ENCODE data around the gene TTLL9.

Gene TTLL9

GRCh38 chr20:31922181-31922580 lies 51.7 kb downstream of the TTLL9 start (continued):
- TF ChIP-seq PPARA (CRISPR knock-in tag; IDR thresholded peaks at IDR 0.05; ENCODE audit: borderline replicate concordance) (no peak), ZNF8 (CRISPR knock-in tag; IDR thresholded peaks at IDR 0.05) (no peak), TOX (CRISPR knock-in tag; IDR thresholded peaks at IDR 0.05; ENCODE audit: borderline replicate concordance) (no peak), TCF4 (CRISPR knock-in tag; IDR thresholded peaks at IDR 0.05; ENCODE audit: borderline replicate concordance) (no peak), ZNF565 (CRISPR knock-in tag; conservative IDR thresholded peaks at IDR 0.05; ENCODE audit: low read depth) (no peak), ZFP3 (CRISPR knock-in tag; IDR thresholded peaks at IDR 0.05) (no peak), GLIS3 (CRISPR knock-in tag; IDR thresholded peaks at IDR 0.05) (no peak), PATZ1 (CRISPR knock-in tag; IDR thresholded peaks at IDR 0.05; ENCODE audit: borderline replicate concordance) (no peak)

GRCh38 chr20:31922588-31922987 lies 52.2 kb downstream of the TTLL9 start:
- ATAC-seq: no peak
- no peak for TF ChIP-seq ESRRG (CRISPR knock-in tag; IDR thresholded peaks at IDR 0.05)
- no peak for TF ChIP-seq ARNTL (CRISPR knock-in tag; IDR thresholded peaks at IDR 0.05; ENCODE audit: borderline replicate concordance, low read depth)
- no peak for TF ChIP-seq TSHZ2 (CRISPR knock-in tag; IDR thresholded peaks at IDR 0.05)
- TF ChIP-seq CSRNP3 (CRISPR knock-in tag; IDR thresholded peaks at IDR 0.05): no peak
- TF ChIP-seq PPARA (CRISPR knock-in tag; IDR thresholded peaks at IDR 0.05; ENCODE audit: borderline replicate concordance): no peak
- TF ChIP-seq ZC3H10 (CRISPR knock-in tag; IDR thresholded peaks at IDR 0.05): no peak
- no peak for TF ChIP-seq CSDC2 (CRISPR knock-in tag; IDR thresholded peaks at IDR 0.05)
- TF ChIP-seq BACH2 (CRISPR knock-in tag; IDR thresholded peaks at IDR 0.05; ENCODE audit: borderline replicate concordance): no peak
- no peak for TF ChIP-seq SNAI2 (CRISPR knock-in tag; IDR thresholded peaks at IDR 0.05)
- TF ChIP-seq ZNF70 (CRISPR knock-in tag; IDR thresholded peaks at IDR 0.05): no peak
- no peak for TF ChIP-seq ZFP3 (CRISPR knock-in tag; IDR thresholded peaks at IDR 0.05)
- TF ChIP-seq PATZ1 (CRISPR knock-in tag; IDR thresholded peaks at IDR 0.05; ENCODE audit: borderline replicate concordance): no peak
- TF ChIP-seq TOX (CRISPR knock-in tag; IDR thresholded peaks at IDR 0.05; ENCODE audit: borderline replicate concordance): no peak
- no peak for TF ChIP-seq GLIS3 (CRISPR knock-in tag; IDR thresholded peaks at IDR 0.05)

DNA sequence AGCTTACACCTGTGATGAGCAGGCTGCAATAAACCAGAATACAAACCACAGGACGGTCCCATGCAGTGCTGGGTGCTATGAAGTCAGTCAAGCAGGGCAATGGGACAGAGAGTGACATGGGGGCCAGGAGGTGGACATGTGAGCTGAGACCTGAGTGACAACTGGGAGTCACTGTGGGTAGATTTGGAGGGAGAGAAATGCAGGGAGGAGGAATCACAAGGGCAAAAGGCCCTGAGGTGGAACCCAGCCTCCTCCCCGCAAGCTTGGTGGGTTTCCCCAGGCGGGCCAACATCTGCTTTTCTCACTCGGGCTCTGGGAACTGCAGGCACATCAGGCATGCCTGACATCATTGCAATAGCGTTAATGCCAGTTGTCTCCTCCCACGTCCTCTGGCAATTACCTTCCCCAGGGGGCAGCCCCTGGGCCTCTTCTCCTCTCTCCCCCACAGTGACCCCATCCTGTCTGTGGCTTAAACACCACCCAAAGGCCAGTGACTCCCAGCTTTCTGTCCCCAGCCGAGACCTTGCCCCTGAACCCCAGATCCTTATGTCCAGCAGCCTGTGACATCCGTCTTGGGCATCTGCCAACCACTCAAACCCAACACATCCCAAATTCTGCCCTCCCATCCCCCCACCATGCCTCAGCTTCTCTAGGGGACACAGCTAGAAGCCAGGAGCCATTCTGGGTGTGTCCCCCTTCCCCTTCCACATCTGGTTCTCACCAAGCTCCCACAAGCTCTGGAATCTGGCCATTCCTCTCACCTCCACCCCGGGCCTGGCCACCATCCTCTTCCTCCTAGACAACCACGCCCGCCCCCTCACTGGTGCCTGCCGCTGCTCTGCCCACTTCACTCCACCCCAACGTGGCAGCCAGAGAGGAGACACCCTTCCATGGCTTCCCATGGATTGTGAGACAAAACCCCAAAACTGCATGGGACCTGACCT lies 53.2 kb downstream of the TTLL9 start:
- ATAC-seq: no peak
- TF ChIP-seq, protein P1, sequence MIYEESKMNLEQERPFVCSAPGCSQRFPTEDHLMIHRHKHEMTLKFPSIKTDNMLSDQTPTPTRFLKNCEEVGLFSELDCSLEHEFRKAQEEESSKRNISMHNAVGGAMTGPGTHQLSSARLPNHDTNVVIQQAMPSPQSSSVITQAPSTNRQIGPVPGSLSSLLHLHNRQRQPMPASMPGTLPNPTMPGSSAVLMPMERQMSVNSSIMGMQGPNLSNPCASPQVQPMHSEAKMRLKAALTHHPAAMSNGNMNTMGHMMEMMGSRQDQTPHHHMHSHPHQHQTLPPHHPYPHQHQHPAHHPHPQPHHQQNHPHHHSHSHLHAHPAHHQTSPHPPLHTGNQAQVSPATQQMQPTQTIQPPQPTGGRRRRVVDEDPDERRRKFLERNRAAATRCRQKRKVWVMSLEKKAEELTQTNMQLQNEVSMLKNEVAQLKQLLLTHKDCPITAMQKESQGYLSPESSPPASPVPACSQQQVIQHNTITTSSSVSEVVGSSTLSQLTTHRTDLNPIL (CRISPR knock-in tag; IDR thresholded peaks at IDR 0.05; ENCODE audit: low read depth): no peak
- TF ChIP-seq ISL1 (CRISPR knock-in tag; IDR thresholded peaks at IDR 0.05) (no peak), ZC3H10 (CRISPR knock-in tag; IDR thresholded peaks at IDR 0.05) (no peak), PATZ1 (CRISPR knock-in tag; IDR thresholded peaks at IDR 0.05; ENCODE audit: borderline replicate concordance) (no peak), PPARA (CRISPR knock-in tag; IDR thresholded peaks at IDR 0.05; ENCODE audit: borderline replicate concordance) (no peak), ZNF565 (CRISPR knock-in tag; conservative IDR thresholded peaks at IDR 0.05; ENCODE audit: low read depth) (no peak), ZFP3 (CRISPR knock-in tag; IDR thresholded peaks at IDR 0.05) (no peak), TOX (CRISPR knock-in tag; IDR thresholded peaks at IDR 0.05; ENCODE audit: borderline replicate concordance) (no peak), CSDC2 (CRISPR knock-in tag; IDR thresholded peaks at IDR 0.05) (no peak), ZNF8 (CRISPR knock-in tag; IDR thresholded peaks at IDR 0.05) (no peak), BACH2 (CRISPR knock-in tag; IDR thresholded peaks at IDR 0.05; ENCODE audit: borderline replicate concordance) (no peak), TSHZ2 (CRISPR knock-in tag; IDR thresholded peaks at IDR 0.05) (no peak), TCF4 (CRISPR knock-in tag; IDR thresholded peaks at IDR 0.05; ENCODE audit: borderline replicate concordance) (no peak), ESRRG (CRISPR knock-in tag; IDR thresholded peaks at IDR 0.05) (no peak), GLIS3 (CRISPR knock-in tag; IDR thresholded peaks at IDR 0.05) (no peak), ZNF70 (CRISPR knock-in tag; IDR thresholded peaks at IDR 0.05) (no peak)
